HepG2 (cell line): ENCODE data around the gene PERP. TPM values are rescaled to one million over a fixed set of nuclear protein-coding genes. Genes with fewer than 3 reads are reported as not detected.

ENCODE experiments used
- ATF4 ChIP-seq, 2 experiments: fragments of 450-650 bp in 1 of 2; sonication (generic) in 1 of 2; formaldehyde crosslinking; IDR thresholded peaks; 2 replicates each; pipeline versions ENCODE4 v1.5.0 to v1.8.0; 2020 to 2022; ENCODE audit warnings: mild to moderate bottlenecking in 1 of 2, missing genetic modification reagents in 1 of 2
- BCLAF1 ChIP-seq: fragments of 450-650 bp; IDR thresholded peaks from 2 replicates; pipeline ENCODE4 v1.6.1; 2017; ENCODE audit warnings: mild to moderate bottlenecking
- BORCS8-MEF2B ChIP-seq: sonication (generic); formaldehyde crosslinking; IDR thresholded peaks from 2 replicates; pipeline ENCODE4 v1.8.0; 2022; ENCODE audit warnings: mild to moderate bottlenecking, missing genetic modification reagents
- DR1 ChIP-seq: sonication (generic); formaldehyde crosslinking; IDR thresholded peaks from 2 replicates; pipeline ENCODE4 v1.8.0; 2021; ENCODE audit warnings: mild to moderate bottlenecking, missing genetic modification reagents, inconsistent platforms
- EZH2 ChIP-seq: conservative IDR thresholded peaks from 2 replicates; pipeline ENCODE4 v1.6.1; 2012; ENCODE audit warnings: mild to moderate bottlenecking, low read depth, low read length, moderate library complexity
- FOXK2 ChIP-seq: fragments of 450-650 bp; IDR thresholded peaks from 2 replicates; pipeline ENCODE4 v1.6.1; 2016
- GABPA ChIP-seq, 2 experiments: IDR thresholded peaks; 2 replicates each; pipeline ENCODE4 v1.6.1; 2011 to 2016; ENCODE audit warnings: low read depth in 2 of 2, low read length in 1 of 2, missing biosample characterization in 1 of 2, missing genetic modification characterization in 1 of 2
- GATA4 ChIP-seq: sonication (generic); IDR thresholded peaks from 2 replicates; pipeline ENCODE4 v1.6.1; 2016; ENCODE audit warnings: antibody characterized with exemption, low read depth, borderline replicate concordance
- KDM1A ChIP-seq: IDR thresholded peaks from 2 replicates; pipeline ENCODE4 v1.6.1; 2016; ENCODE audit warnings: missing compliant biosample characterization
- MXD4 ChIP-seq: IDR thresholded peaks from 2 replicates; pipeline ENCODE4 v1.6.1; 2016; ENCODE audit warnings: mild to moderate bottlenecking, missing biosample characterization, missing genetic modification reagents
- PAX8 ChIP-seq: sonication (generic); formaldehyde crosslinking; IDR thresholded peaks from 2 replicates; pipeline ENCODE4 v1.8.0; 2022; ENCODE audit warnings: mild to moderate bottlenecking, missing genetic modification reagents, borderline replicate concordance
- SSRP1 ChIP-seq: IDR thresholded peaks from 2 replicates; pipeline ENCODE4 v1.6.1; 2016; ENCODE audit warnings: control low read depth
- THAP11 ChIP-seq: IDR thresholded peaks from 2 replicates; pipeline ENCODE4 v1.6.1; 2016; ENCODE audit warnings: missing biosample characterization, missing genetic modification reagents
- THRA ChIP-seq: sonication (generic); formaldehyde crosslinking; IDR thresholded peaks from 2 replicates; pipeline ENCODE4 v1.4.0; 2020; ENCODE audit warnings: missing genetic modification reagents, borderline replicate concordance
- ZBTB20 ChIP-seq: sonication (generic); formaldehyde crosslinking; IDR thresholded peaks from 2 replicates; pipeline ENCODE4 v1.8.1; 2023; ENCODE audit warnings: missing genetic modification reagents, low read depth, mild to moderate bottlenecking, borderline replicate concordance
- ZFX ChIP-seq: sonication (generic); formaldehyde crosslinking; IDR thresholded peaks from 2 replicates; pipeline ENCODE4 v1.4.0; 2020; ENCODE audit warnings: mild to moderate bottlenecking, low read depth, missing genetic modification reagents, moderate library complexity
- ZNF101 ChIP-seq: sonication (generic); formaldehyde crosslinking; IDR thresholded peaks from 2 replicates; pipeline ENCODE4 v1.4.0; 2020; ENCODE audit warnings: mild to moderate bottlenecking, low read depth, missing genetic modification reagents, borderline replicate concordance
- ZNF121 ChIP-seq: sonication (generic); formaldehyde crosslinking; IDR thresholded peaks from 2 replicates; pipeline ENCODE4 v1.5.0; 2020; ENCODE audit warnings: mild to moderate bottlenecking, missing genetic modification reagents
- ZNF235 ChIP-seq: sonication (generic); formaldehyde crosslinking; IDR thresholded peaks from 2 replicates; pipeline ENCODE4 v1.8.1; 2023; ENCODE audit warnings: mild to moderate bottlenecking, missing genetic modification reagents, borderline replicate concordance
- ZNF564 ChIP-seq: sonication (generic); formaldehyde crosslinking; IDR thresholded peaks from 2 replicates; pipeline ENCODE4 v1.8.1; 2023; ENCODE audit warnings: mild to moderate bottlenecking, missing genetic modification reagents
- ZNF720 ChIP-seq: sonication (generic); formaldehyde crosslinking; IDR thresholded peaks from 2 replicates; pipeline ENCODE4 v1.4.0; 2020; ENCODE audit warnings: missing genetic modification reagents
- ZNF747 ChIP-seq: sonication (generic); formaldehyde crosslinking; IDR thresholded peaks from 2 replicates; pipeline ENCODE4 v1.8.1; 2023; ENCODE audit warnings: missing genetic modification reagents, mild to moderate bottlenecking, borderline replicate concordance
- ZSCAN29 ChIP-seq: sonication (generic); formaldehyde crosslinking; conservative IDR thresholded peaks from 2 replicates; pipeline ENCODE4 v1.4.0; 2020; ENCODE audit warnings: mild to moderate bottlenecking, missing genetic modification reagents
- polyA plus RNA-seq, 8 experiments: library from polyadenylated mRNA; depleted of rRNA in 3 of 8; stranded (reverse) in 7 of 8; unstranded in 1 of 8; fragments of >200 nt; fragmentation: Illumina TruSeq in 4 of 8; extraction: Trizol in 4 of 8; gene quantifications; 2 replicates each; pipeline versions ENCODE4 v1.2.1 to v1.2.3, GENCODE V29; 2011 to 2016; ENCODE audit warnings: low read depth in 4 of 8, missing spikeins in 1 of 8, mixed read lengths in 1 of 8; ENCODE audit not compliant: insufficient read depth in 1 of 8
- total RNA-seq, 5 experiments: library from RNA; depleted of rRNA; stranded (reverse); fragments of >200 nt; fragmentation: Illumina TruSeq; extraction: Trizol; gene quantifications; 2 replicates each; pipeline ENCODE4 v1.2.3, GENCODE V29; 2016; ENCODE audit warnings: low read depth in 1 of 5
- TF ChIP-seq, protein P1 (sequence below): IDR thresholded peaks from 2 replicates; pipeline ENCODE4 v1.6.1; 2016; ENCODE audit warnings: low read depth

Gene PERP
- total and polyA plus RNA-seq, 2 of the 13 experiments (the other 11 are each of a cell fraction or from before 2014, with no cell fraction given) = 26.0 to 53.0 TPM

GRCh38 chr6:138086573-138087196 is 20.5 kb downstream of the PERP start (continued):
- TF ChIP-seq, protein P1, sequence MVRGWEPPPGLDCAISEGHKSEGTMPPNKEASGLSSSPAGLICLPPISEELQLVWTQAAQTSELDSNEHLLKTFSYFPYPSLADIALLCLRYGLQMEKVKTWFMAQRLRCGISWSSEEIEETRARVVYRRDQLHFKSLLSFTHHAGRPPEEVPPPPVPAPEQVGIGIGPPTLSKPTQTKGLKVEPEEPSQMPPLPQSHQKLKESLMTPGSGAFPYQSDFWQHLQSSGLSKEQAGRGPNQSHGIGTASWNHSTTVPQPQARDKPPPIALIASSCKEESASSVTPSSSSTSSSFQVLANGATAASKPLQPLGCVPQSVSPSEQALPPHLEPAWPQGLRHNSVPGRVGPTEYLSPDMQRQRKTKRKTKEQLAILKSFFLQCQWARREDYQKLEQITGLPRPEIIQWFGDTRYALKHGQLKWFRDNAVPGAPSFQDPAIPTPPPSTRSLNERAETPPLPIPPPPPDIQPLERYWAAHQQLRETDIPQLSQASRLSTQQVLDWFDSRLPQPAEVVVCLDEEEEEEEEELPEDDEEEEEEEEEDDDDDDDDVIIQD (CRISPR knock-in tag) = peak; percentile 83; the same call in 1 of the 2 replicates
- TF ChIP-seq ZNF720 (CRISPR knock-in tag) = no peak
- TF ChIP-seq ZNF747 (CRISPR knock-in tag) = 0 out of 2 replicates have a peak, but pooled peaks have one; percentile 62
- TF ChIP-seq THAP11 = peak; percentile 71
- TF ChIP-seq ZNF101 = no peak
- no peak for TF ChIP-seq BCLAF1
- peak; percentile 79 for TF ChIP-seq FOXK2
- peak; percentile 15; the same call in 1 of the 2 replicates for TF ChIP-seq ZNF121 (CRISPR knock-in tag)
- peak; percentile 82; the same call in 1 of the 2 replicates for TF ChIP-seq SSRP1
- TF ChIP-seq ATF4 (CRISPR knock-in tag; IDR thresholded peaks at IDR 0.05) = peak in 1 of 2 experiments; percentile 60; a peak in 1 of 4 replicates
- no peak for TF ChIP-seq EZH2
- TF ChIP-seq BORCS8-MEF2B (CRISPR knock-in tag) = 0 out of 2 replicates have a peak, but pooled peaks have one; percentile 24
- TF ChIP-seq ZBTB20 (CRISPR knock-in tag) = peak; percentile 76; the same call in 1 of the 2 replicates
- TF ChIP-seq ZFX (CRISPR knock-in tag) = peak; percentile 86
- no peak for TF ChIP-seq ZNF235
- no peak for TF ChIP-seq DR1 (CRISPR knock-in tag)
- TF ChIP-seq MXD4 (CRISPR knock-in tag) = peak; percentile 70; the same call in 1 of the 2 replicates
- TF ChIP-seq KDM1A (CRISPR knock-in tag) = peak; percentile 64; the same call in 1 of the 2 replicates
- TF ChIP-seq THRA (CRISPR knock-in tag) = peak; percentile 23; the same call in 1 of the 2 replicates
- peak; percentile 41; the same call in 1 of the 2 replicates for TF ChIP-seq GATA4
- no peak for TF ChIP-seq GABPA (IDR thresholded peaks at IDR 0.05; ENCODE audit: low read depth, low read length)
- 0 out of 2 replicates have a peak, but pooled peaks have one; percentile 40 for TF ChIP-seq GABPA (CRISPR knock-in tag; IDR thresholded peaks at IDR 0.05; ENCODE audit: low read depth)
- TF ChIP-seq ZNF564 (CRISPR knock-in tag) = peak; percentile 39; the same call in 1 of the 2 replicates
- peak; percentile 86; the same call in 1 of the 2 replicates for TF ChIP-seq ZSCAN29 (CRISPR knock-in tag)
- TF ChIP-seq PAX8 (CRISPR knock-in tag) = no peak
